NT2/D1 (cell line): ENCODE data around the gene HMX2.

Experiments used
- YY1 ChIP-seq: IDR thresholded peaks from 2 replicates; pipeline ENCODE4 v1.6.1; 2011; ENCODE audit not compliant: insufficient read length, insufficient read depth
- ZNF274 ChIP-seq: IDR thresholded peaks from 2 replicates; pipeline ENCODE4 v1.6.1; 2011; ENCODE audit warnings: mild to moderate bottlenecking, low read depth, low read length

GRCh38 chr10:123136221-123136805 lies 11.6 kb upstream of the HMX2 start:
- TF ChIP-seq YY1 (no peak), ZNF274 (no peak)
